Measurements from ENCODE around the gene CILP2. TPM values are rescaled to one million over a fixed set of nuclear protein-coding genes. Genes with fewer than 3 reads are reported as not detected.

CILP2 gene
- total and polyA plus RNA-seq, 2 experiments from 2014 or later: 4.0 to 21.6 TPM

GRCh38 chr19:19550485-19550929, 12.4 kb downstream of the CILP2 start:
- Histone ChIP-seq H4K20me1 (replicated peaks; ENCODE audit: insufficient read depth) (no peaks in the 10 kb centered on the region), H3K4me3 (no peak overlapping the region), H3K9me2 (ENCODE audit: insufficient read depth) (no peaks in the 10 kb centered on the region), H3K4me2 (no peak overlapping the region), H3K4me1 (ENCODE audit: insufficient read depth) (no peaks in the 10 kb centered on the region), H3F3A (replicated peaks; ENCODE audit: low read depth) (peaks cover 7% of the 10 kb centered on the region; the same call in 1 of the 2 replicates), H3K36me3 (ENCODE audit: insufficient read depth) (no peaks in the 10 kb centered on the region), H3K79me2 (replicated peaks; ENCODE audit: insufficient read depth) (no peaks in the 10 kb centered on the region), H3K27me3 (ENCODE audit: insufficient read depth) (no peaks in the 10 kb centered on the region), H3K27ac (ENCODE audit: low read depth) (no peak overlapping the region), H2AFZ (no peak overlapping the region)
- ATAC-seq (no peak), DNase-seq (ENCODE audit: low spot score) (no peak)
- H3K36me3 Mint-ChIP-seq (ENCODE audit: low read depth): no peaks in the 10 kb centered on the region; the same call in 2 of the 3 replicates
- H3K9me3 Mint-ChIP-seq: no peaks in the 10 kb centered on the region; the same call in 1 of the 3 replicates
- TF ChIP-seq REST (IDR thresholded peaks at IDR 0.05; ENCODE audit: unreplicated experiment) (no peak), ZNF462 (CRISPR knock-in tag; IDR thresholded peaks at IDR 0.05) (no peak), CTCF (conservative IDR thresholded peaks at IDR 0.05; ENCODE audit: low read depth in 2 of 2) (no peak), ETS1 (IDR thresholded peaks at IDR 0.05) (no peak), ZNF331 (CRISPR knock-in tag; IDR thresholded peaks at IDR 0.05; ENCODE audit: low read depth) (no peak), JUNB (IDR thresholded peaks at IDR 0.05; ENCODE audit: unreplicated experiment) (no peak), POLR2AphosphoS5 (IDR thresholded peaks at IDR 0.05; ENCODE audit: low read depth) (no peak), STAT1 (IDR thresholded peaks at IDR 0.05; ENCODE audit: unreplicated experiment) (no peak), CREB1 (CRISPR knock-in tag; IDR thresholded peaks at IDR 0.05; ENCODE audit: low read depth) (no peak), ZNF114 (CRISPR knock-in tag; IDR thresholded peaks at IDR 0.05) (no peak), NANOG (IDR thresholded peaks at IDR 0.05; ENCODE audit: borderline replicate concordance) (no peak), EZH2 (IDR thresholded peaks at IDR 0.05; ENCODE audit: low read depth, unreplicated experiment) (no peak)
- peaks cover 6% of the 10 kb centered on the region; the same call in 1 of the 3 replicates for H3K4me1 Mint-ChIP-seq
- no peak overlapping the region for H3K27ac Mint-ChIP-seq
- peaks cover 11% of the 10 kb centered on the region for H3K27me3 Mint-ChIP-seq (ENCODE audit: insufficient read depth, low read depth, poor library complexity)
- H3K4me3 Mint-ChIP-seq: no peak overlapping the region

All from GM23338 (cell line).